WI38 (cell line): ENCODE measurements around the gene DKC1.
A peak's percentile ranks its signal among the peaks of the same experiment; 100 is the strongest.

Source experiments
- H3K4me3 ChIP-seq: 2 replicates; pipeline ENCODE4 v1.5.1; 2011; ENCODE audit warnings: low read depth, mild to moderate bottlenecking, control low read depth, low read length
- CTCF ChIP-seq: IDR thresholded peaks from 2 replicates; pipeline ENCODE4 v1.5.1; 2012; ENCODE audit warnings: low read depth, mild to moderate bottlenecking, control low read depth, low read length

DKC1 gene

GRCh38 chrX:154795016-154795415 is 32.4 kb downstream of the DKC1 start:
- H3K4me3 ChIP-seq: no peak overlapping the region
- TF ChIP-seq CTCF: no peak

- no peak overlapping the region for H3K4me3 ChIP-seq
- no peak for TF ChIP-seq CTCF
These were observed 34.3 kb downstream of the DKC1 start for GRCh38 chrX:154797006-154797405.

- no peak overlapping the region for H3K4me3 ChIP-seq
These were observed 37.1 kb downstream of the DKC1 start for GRCh38 chrX:154799556-154800348.

GRCh38 chrX:154800478-154801210 is 38.0 kb downstream of the DKC1 start:
- no peak for TF ChIP-seq CTCF
- H3K4me3 ChIP-seq: no peak overlapping the region

More at GRCh38 chrX:154799556-154800348, 37.1 kb downstream of the DKC1 start:
- no peak for TF ChIP-seq CTCF

- TF ChIP-seq CTCF: no peak
These were observed 40.3 kb downstream of the DKC1 start for GRCh38 chrX:154802947-154803346.

GRCh38 chrX:154804261-154804956 is 41.7 kb downstream of the DKC1 start:
- peak overlapping the region; percentile 67 for H3K4me3 ChIP-seq
- no peak for TF ChIP-seq CTCF

More at GRCh38 chrX:154802947-154803346, 40.3 kb downstream of the DKC1 start:
- H3K4me3 ChIP-seq: no peak overlapping the region
